Stimulated activated naive CD4-positive, alpha-beta T cell (primary cell): ENCODE results near the gene CCSER1.
"Not testable (repeated sequence)": the region's sequence is repeated elsewhere in the genome, so short reads cannot be mapped to it uniquely, and the experiment has no call there.

Experiments
- DNase-seq, 6 experiments: peaks; one replicate each; lab custom pipeline; 2025; lab: John Stamatoyannopoulos, UW

The CCSER1 gene

GRCh38 chr4:90445380-90445779, 318.2 kb downstream of the CCSER1 start:
- no peak for DNase-seq

- DNase-seq, result no peak
Measured at GRCh38 chr4:90449626-90450025, 322.4 kb downstream of the CCSER1 start.

GRCh38 chr4:90456891-90457290, 329.7 kb downstream of the CCSER1 start:
- no peak for DNase-seq

- no peak for DNase-seq
Measured at GRCh38 chr4:90457817-90458216, 330.6 kb downstream of the CCSER1 start.

- no peak for DNase-seq
Measured at GRCh38 chr4:90458576-90458975, 331.4 kb downstream of the CCSER1 start.

- no peak for DNase-seq
Measured at GRCh38 chr4:90474484-90474883, 347.3 kb downstream of the CCSER1 start.

GRCh38 chr4:90476019-90476418, 348.8 kb downstream of the CCSER1 start:
- DNase-seq, result no peak

- DNase-seq, result no peak
Measured at GRCh38 chr4:90476586-90476985, 349.4 kb downstream of the CCSER1 start.

- DNase-seq, result not testable (repeated sequence)
Measured at GRCh38 chr4:90484894-90485293, 357.7 kb downstream of the CCSER1 start.

GRCh38 chr4:90486346-90486745, 359.2 kb downstream of the CCSER1 start:
- DNase-seq, result no peak

GRCh38 chr4:90495211-90495610, 368.0 kb downstream of the CCSER1 start:
- DNase-seq, result no peak

GRCh38 chr4:90495936-90496335, 368.7 kb downstream of the CCSER1 start:
- DNase-seq, result no peak

- no peak for DNase-seq
Measured at GRCh38 chr4:90498175-90498574, 371.0 kb downstream of the CCSER1 start.

- DNase-seq, result no peak
Measured at GRCh38 chr4:90503677-90504076, 376.5 kb downstream of the CCSER1 start.

GRCh38 chr4:90515191-90515590, 388.0 kb downstream of the CCSER1 start:
- no peak for DNase-seq

GRCh38 chr4:90528551-90528950, 401.4 kb downstream of the CCSER1 start:
- DNase-seq, result no peak

- no peak for DNase-seq
Measured at GRCh38 chr4:90536408-90536807, 409.2 kb downstream of the CCSER1 start.

- no peak for DNase-seq
Measured at GRCh38 chr4:90537491-90537890, 410.3 kb downstream of the CCSER1 start.

- no peak for DNase-seq
Measured at GRCh38 chr4:90540536-90540935, 413.3 kb downstream of the CCSER1 start.

GRCh38 chr4:90542216-90542615, 415.0 kb downstream of the CCSER1 start:
- no peak for DNase-seq

- DNase-seq, result no peak
Measured at GRCh38 chr4:90543419-90544170, 416.4 kb downstream of the CCSER1 start.

GRCh38 chr4:90544532-90545045, 417.4 kb downstream of the CCSER1 start:
- no peak for DNase-seq

- DNase-seq, result no peak
Measured at GRCh38 chr4:90545380-90545779, 418.2 kb downstream of the CCSER1 start.

- no peak for DNase-seq
Measured at GRCh38 chr4:90546114-90546513, 418.9 kb downstream of the CCSER1 start.
